Liver (tissue), 9 donors: ENCODE data around the gene HTD2. TPM values are rescaled to one million over a fixed set of nuclear protein-coding genes. Genes with fewer than 3 reads are reported as not detected.

Experiments used
- DNase-seq: peaks from one replicate; pipeline ENCODE4 v3.0.0-alpha.2; 2017; ENCODE audit warnings: low spot score
- H3K27ac ChIP-seq, 2 donors: one replicate each; pipeline ENCODE4 v1.7.0; 2013; ENCODE audit warnings: inconsistent platforms in 2 of 2, low read length in 2 of 2, control low read depth in 1 of 2, low read depth in 1 of 2, mild to moderate bottlenecking in 1 of 2
- H3K27me3 ChIP-seq, 4 donors: one replicate each; pipeline versions ENCODE4 v1.6.1 to v1.7.0; 2013; ENCODE audit warnings: low read length in 3 of 4, inconsistent platforms in 1 of 4, mild to moderate bottlenecking in 1 of 4, moderate library complexity in 1 of 4; ENCODE audit not compliant: control insufficient read depth in 4 of 4, insufficient read depth in 4 of 4
- H3K36me3 ChIP-seq, 4 donors: one replicate each; pipeline versions ENCODE4 v1.6.1 to v1.7.0; 2013; ENCODE audit warnings: low read length in 3 of 4, mild to moderate bottlenecking in 3 of 4, low read depth in 1 of 4, moderate library complexity in 1 of 4; ENCODE audit not compliant: control insufficient read depth in 4 of 4, insufficient read depth in 3 of 4
- H3K4me1 ChIP-seq, 4 donors: one replicate each; pipeline versions ENCODE4 v1.6.1 to v1.7.0; 2013; ENCODE audit warnings: low read length in 3 of 4, mild to moderate bottlenecking in 3 of 4, moderate library complexity in 1 of 4; ENCODE audit not compliant: control insufficient read depth in 4 of 4, insufficient read depth in 4 of 4
- H3K4me3 ChIP-seq, 3 donors: one replicate each; pipeline versions ENCODE4 v1.6.1 to v1.7.0; 2013; ENCODE audit warnings: low read length in 3 of 3, control low read depth in 1 of 3, low read depth in 1 of 3, mild to moderate bottlenecking in 1 of 3
- H3K9ac ChIP-seq, 2 donors: one replicate each; pipeline ENCODE4 v1.7.0; 2013; ENCODE audit warnings: low read length in 2 of 2, mild to moderate bottlenecking in 2 of 2, moderate library complexity in 2 of 2, control low read depth in 1 of 2, low read depth in 1 of 2
- H3K9me3 ChIP-seq, 4 donors: one replicate each; pipeline versions ENCODE4 v1.6.1 to v1.7.0; 2013; ENCODE audit warnings: low read length in 3 of 4; ENCODE audit not compliant: control insufficient read depth in 4 of 4
- EGR1 ChIP-seq, 2 donors: IDR thresholded peaks; 2 replicates each; pipeline ENCODE4 v1.6.1; 2016 to 2018; ENCODE audit warnings: antibody characterized with exemption in 2 of 2, low read depth in 2 of 2
- FOXA1 ChIP-seq: IDR thresholded peaks from 2 replicates; pipeline ENCODE4 v1.6.1; 2016; ENCODE audit warnings: antibody characterized with exemption
- FOXA2 ChIP-seq: IDR thresholded peaks from 2 replicates; pipeline ENCODE4 v1.6.1; 2016; ENCODE audit warnings: antibody characterized with exemption
- GABPA ChIP-seq, 2 donors: IDR thresholded peaks in 1 of 2; conservative IDR thresholded peaks in 1 of 2; 2 replicates each; pipeline ENCODE4 v1.6.1; 2016; ENCODE audit warnings: antibody characterized with exemption in 2 of 2, mild to moderate bottlenecking in 1 of 2, moderate library complexity in 1 of 2
- HNF4A ChIP-seq, 2 donors: conservative IDR thresholded peaks; 2 replicates each; pipeline ENCODE4 v1.6.1; 2016; ENCODE audit warnings: antibody characterized with exemption in 2 of 2, mild to moderate bottlenecking in 2 of 2
- HNF4G ChIP-seq: IDR thresholded peaks from 2 replicates; pipeline ENCODE4 v1.6.1; 2016; ENCODE audit warnings: antibody characterized with exemption
- JUND ChIP-seq, 2 donors: IDR thresholded peaks; 2 replicates each; pipeline ENCODE4 v1.6.1; 2016; ENCODE audit warnings: antibody characterized with exemption in 2 of 2
- NR2F2 ChIP-seq: IDR thresholded peaks from 2 replicates; pipeline ENCODE4 v1.6.1; 2016; ENCODE audit warnings: antibody characterized with exemption
- RXRA ChIP-seq, 2 donors: IDR thresholded peaks; 2 replicates each; pipeline ENCODE4 v1.6.1; 2017 to 2018; ENCODE audit warnings: antibody characterized with exemption in 2 of 2, mild to moderate bottlenecking in 1 of 2
- SP1 ChIP-seq: IDR thresholded peaks from 2 replicates; pipeline ENCODE4 v1.6.1; 2018; ENCODE audit warnings: antibody characterized with exemption, mild to moderate bottlenecking
- TAF1 ChIP-seq: conservative IDR thresholded peaks from 2 replicates; pipeline ENCODE4 v1.6.1; 2016; ENCODE audit warnings: antibody characterized with exemption, mild to moderate bottlenecking
- YY1 ChIP-seq: IDR thresholded peaks from 2 replicates; pipeline ENCODE4 v1.6.1; 2016; ENCODE audit warnings: antibody characterized with exemption, mild to moderate bottlenecking
- WGBS: extraction: QIAGEN DNeasy Blood & Tissue Kit; methylation state at CpG from one replicate; pipeline ENCODE4 v1.1.7; 2013; 5-methylcytosine and 5-hydroxymethylcytosine counted together
- polyA plus RNA-seq, 2 donors: library from polyadenylated mRNA; stranded (reverse) in 1 of 2; unstranded in 1 of 2; fragments of 200-250 nt in 1 of 2; fragments of >200 nt in 1 of 2; fragmentation: Nextera tagmentation in 1 of 2; extraction: Ambion mirVana in 1 of 2; gene quantifications; one replicate each; pipeline versions ENCODE4 v1.2.1 to v1.2.3, GENCODE V29; 2013 to 2015
- total RNA-seq, 2 donors: library from RNA; depleted of rRNA; stranded (reverse); fragments of >200 nt; gene quantifications; one replicate each; pipeline ENCODE4 v1.2.3, GENCODE V29; 2014
- TF ChIP-seq, protein P1 (sequence below): IDR thresholded peaks from 2 replicates; pipeline ENCODE4 v1.6.1; 2016; ENCODE audit warnings: antibody characterized with exemption
- TF ChIP-seq, protein P2 (sequence below): IDR thresholded peaks from 2 replicates; pipeline ENCODE4 v1.6.1; 2016; ENCODE audit warnings: antibody characterized with exemption
- TF ChIP-seq, protein P3 (sequence below): fragments of 150-350 bp; IDR thresholded peaks from 2 replicates; pipeline ENCODE4 v1.5.1; 2017; ENCODE audit warnings: improper control_type of control experiment, low read depth, low read length; ENCODE audit not compliant: missing input control
- TF ChIP-seq, protein P4 (sequence below): IDR thresholded peaks from 2 replicates; pipeline ENCODE4 v1.6.1; 2016; ENCODE audit warnings: antibody characterized with exemption
- TF ChIP-seq, protein P5 (sequence below): IDR thresholded peaks from 2 replicates; pipeline ENCODE4 v1.6.1; 2016; ENCODE audit warnings: antibody characterized with exemption, mild to moderate bottlenecking
- donor health status: healthy.
- donor health status: healthy.
- donor health status: healthy.
- donor health status: healthy.
- donor health status: healthy.

Gene HTD2
- total and polyA plus RNA-seq, 4 donors, result 6.6 to 14.8 (median 11.0) TPM

DNA sequence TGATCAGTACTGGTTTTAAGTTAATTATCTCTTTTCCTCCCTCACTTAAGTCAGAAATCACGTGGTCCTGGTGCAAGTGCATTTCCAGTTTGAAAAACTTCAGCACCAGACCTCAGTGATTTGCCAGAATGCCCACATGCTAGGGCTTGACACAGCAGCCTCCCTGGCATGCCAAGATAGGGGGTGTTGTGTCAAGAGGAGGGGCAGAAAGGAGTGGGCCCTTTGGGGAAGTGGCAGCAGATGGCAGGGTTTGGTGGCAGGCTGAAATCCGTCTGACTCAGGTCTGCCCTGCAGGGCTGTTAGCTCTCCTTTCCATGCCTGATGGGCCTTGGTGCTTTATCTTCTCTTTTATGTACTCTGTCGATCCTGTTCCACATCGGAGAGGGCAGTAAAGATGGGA lies 49.7 kb downstream of the HTD2 start:
- Histone ChIP-seq H3K4me3 (no peak overlapping the region), H3K9ac (no peak overlapping the region), H3K4me1 (no peaks in the 10 kb centered on the region), H3K36me3 (no peaks in the 10 kb centered on the region), H3K9me3 (no peaks in the 10 kb centered on the region), H3K27me3 (no peaks in the 10 kb centered on the region), H3K27ac (no peak overlapping the region)
- no peak for DNase-seq
- TF ChIP-seq RXRA (IDR thresholded peaks at IDR 0.05) (no peak), FOXA2 (no peak), FOXA1 (no peak), GABPA (IDR thresholded peaks at IDR 0.05 in 1 of 2, conservative IDR thresholded peaks at IDR 0.05 in 1 of 2) (no peak), TAF1 (no peak), JUND (IDR thresholded peaks at IDR 0.05) (no peak), YY1 (no peak), SP1 (no peak), HNF4G (no peak), HNF4A (conservative IDR thresholded peaks at IDR 0.05) (no peak), EGR1 (IDR thresholded peaks at IDR 0.05; ENCODE audit: low read depth in 2 of 2) (no peak)
- TF ChIP-seq, protein P1, sequence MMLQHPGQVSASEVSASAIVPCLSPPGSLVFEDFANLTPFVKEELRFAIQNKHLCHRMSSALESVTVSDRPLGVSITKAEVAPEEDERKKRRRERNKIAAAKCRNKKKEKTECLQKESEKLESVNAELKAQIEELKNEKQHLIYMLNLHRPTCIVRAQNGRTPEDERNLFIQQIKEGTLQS, result no peak
- TF ChIP-seq, protein P2, sequence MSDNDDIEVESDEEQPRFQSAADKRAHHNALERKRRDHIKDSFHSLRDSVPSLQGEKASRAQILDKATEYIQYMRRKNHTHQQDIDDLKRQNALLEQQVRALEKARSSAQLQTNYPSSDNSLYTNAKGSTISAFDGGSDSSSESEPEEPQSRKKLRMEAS, result no peak
- TF ChIP-seq, protein P3, sequence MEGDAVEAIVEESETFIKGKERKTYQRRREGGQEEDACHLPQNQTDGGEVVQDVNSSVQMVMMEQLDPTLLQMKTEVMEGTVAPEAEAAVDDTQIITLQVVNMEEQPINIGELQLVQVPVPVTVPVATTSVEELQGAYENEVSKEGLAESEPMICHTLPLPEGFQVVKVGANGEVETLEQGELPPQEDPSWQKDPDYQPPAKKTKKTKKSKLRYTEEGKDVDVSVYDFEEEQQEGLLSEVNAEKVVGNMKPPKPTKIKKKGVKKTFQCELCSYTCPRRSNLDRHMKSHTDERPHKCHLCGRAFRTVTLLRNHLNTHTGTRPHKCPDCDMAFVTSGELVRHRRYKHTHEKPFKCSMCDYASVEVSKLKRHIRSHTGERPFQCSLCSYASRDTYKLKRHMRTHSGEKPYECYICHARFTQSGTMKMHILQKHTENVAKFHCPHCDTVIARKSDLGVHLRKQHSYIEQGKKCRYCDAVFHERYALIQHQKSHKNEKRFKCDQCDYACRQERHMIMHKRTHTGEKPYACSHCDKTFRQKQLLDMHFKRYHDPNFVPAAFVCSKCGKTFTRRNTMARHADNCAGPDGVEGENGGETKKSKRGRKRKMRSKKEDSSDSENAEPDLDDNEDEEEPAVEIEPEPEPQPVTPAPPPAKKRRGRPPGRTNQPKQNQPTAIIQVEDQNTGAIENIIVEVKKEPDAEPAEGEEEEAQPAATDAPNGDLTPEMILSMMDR, result no peak
- TF ChIP-seq, protein P4, sequence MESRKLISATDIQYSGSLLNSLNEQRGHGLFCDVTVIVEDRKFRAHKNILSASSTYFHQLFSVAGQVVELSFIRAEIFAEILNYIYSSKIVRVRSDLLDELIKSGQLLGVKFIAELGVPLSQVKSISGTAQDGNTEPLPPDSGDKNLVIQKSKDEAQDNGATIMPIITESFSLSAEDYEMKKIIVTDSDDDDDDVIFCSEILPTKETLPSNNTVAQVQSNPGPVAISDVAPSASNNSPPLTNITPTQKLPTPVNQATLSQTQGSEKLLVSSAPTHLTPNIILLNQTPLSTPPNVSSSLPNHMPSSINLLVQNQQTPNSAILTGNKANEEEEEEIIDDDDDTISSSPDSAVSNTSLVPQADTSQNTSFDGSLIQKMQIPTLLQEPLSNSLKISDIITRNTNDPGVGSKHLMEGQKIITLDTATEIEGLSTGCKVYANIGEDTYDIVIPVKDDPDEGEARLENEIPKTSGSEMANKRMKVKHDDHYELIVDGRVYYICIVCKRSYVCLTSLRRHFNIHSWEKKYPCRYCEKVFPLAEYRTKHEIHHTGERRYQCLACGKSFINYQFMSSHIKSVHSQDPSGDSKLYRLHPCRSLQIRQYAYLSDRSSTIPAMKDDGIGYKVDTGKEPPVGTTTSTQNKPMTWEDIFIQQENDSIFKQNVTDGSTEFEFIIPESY, result no peak
- WGBS, result 69% methylated on average over 4 of the region's 4 CpGs

DNA sequence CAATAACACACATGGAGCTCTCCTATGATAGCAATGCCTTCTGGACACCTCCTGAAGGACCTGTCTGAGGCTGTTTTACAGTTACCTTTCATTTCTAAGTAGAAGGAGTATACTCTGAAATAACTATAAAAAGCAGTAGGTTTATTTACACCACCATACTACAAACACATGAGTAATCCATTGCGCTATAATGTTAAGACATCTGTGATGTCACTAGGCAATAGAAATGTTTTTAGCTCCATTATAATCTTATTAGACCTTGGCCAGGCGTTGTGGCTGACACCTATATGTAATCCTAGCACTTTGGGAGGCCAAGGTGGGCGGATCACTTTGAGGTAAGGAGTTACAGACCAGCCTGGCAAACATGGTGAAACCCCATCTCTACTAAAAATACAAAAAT lies 51.1 kb downstream of the HTD2 start:
- H3K9ac ChIP-seq, result no peak overlapping the region
- no peaks in the 10 kb centered on the region for H3K9me3 ChIP-seq
- TF ChIP-seq TAF1 (no peak), JUND (IDR thresholded peaks at IDR 0.05) (no peak), GABPA (IDR thresholded peaks at IDR 0.05 in 1 of 2, conservative IDR thresholded peaks at IDR 0.05 in 1 of 2) (no peak), HNF4A (conservative IDR thresholded peaks at IDR 0.05) (no peak), NR2F2 (no peak), EGR1 (IDR thresholded peaks at IDR 0.05; ENCODE audit: low read depth in 2 of 2) (no peak), FOXA2 (no peak), YY1 (no peak), HNF4G (no peak), FOXA1 (no peak), RXRA (IDR thresholded peaks at IDR 0.05) (no peak)
- TF ChIP-seq, protein P1, result no peak
- TF ChIP-seq, protein P2, result no peak
- TF ChIP-seq, protein P4, result no peak
- TF ChIP-seq, protein P5, sequence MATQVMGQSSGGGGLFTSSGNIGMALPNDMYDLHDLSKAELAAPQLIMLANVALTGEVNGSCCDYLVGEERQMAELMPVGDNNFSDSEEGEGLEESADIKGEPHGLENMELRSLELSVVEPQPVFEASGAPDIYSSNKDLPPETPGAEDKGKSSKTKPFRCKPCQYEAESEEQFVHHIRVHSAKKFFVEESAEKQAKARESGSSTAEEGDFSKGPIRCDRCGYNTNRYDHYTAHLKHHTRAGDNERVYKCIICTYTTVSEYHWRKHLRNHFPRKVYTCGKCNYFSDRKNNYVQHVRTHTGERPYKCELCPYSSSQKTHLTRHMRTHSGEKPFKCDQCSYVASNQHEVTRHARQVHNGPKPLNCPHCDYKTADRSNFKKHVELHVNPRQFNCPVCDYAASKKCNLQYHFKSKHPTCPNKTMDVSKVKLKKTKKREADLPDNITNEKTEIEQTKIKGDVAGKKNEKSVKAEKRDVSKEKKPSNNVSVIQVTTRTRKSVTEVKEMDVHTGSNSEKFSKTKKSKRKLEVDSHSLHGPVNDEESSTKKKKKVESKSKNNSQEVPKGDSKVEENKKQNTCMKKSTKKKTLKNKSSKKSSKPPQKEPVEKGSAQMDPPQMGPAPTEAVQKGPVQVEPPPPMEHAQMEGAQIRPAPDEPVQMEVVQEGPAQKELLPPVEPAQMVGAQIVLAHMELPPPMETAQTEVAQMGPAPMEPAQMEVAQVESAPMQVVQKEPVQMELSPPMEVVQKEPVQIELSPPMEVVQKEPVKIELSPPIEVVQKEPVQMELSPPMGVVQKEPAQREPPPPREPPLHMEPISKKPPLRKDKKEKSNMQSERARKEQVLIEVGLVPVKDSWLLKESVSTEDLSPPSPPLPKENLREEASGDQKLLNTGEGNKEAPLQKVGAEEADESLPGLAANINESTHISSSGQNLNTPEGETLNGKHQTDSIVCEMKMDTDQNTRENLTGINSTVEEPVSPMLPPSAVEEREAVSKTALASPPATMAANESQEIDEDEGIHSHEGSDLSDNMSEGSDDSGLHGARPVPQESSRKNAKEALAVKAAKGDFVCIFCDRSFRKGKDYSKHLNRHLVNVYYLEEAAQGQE, result no peak
- TF ChIP-seq, protein P3, result no peak
- no peak for DNase-seq
- H3K36me3 ChIP-seq, result no peaks in the 10 kb centered on the region
- 94% methylated on average over 3 of the region's 3 CpGs for WGBS
- no peak overlapping the region for H3K4me3 ChIP-seq
- no peaks in the 10 kb centered on the region for H3K27me3 ChIP-seq
- H3K27ac ChIP-seq, result no peak overlapping the region
- no peaks in the 10 kb centered on the region for H3K4me1 ChIP-seq
